ENCODE results near the gene RTN4RL1.

The RTN4RL1 gene

DNA sequence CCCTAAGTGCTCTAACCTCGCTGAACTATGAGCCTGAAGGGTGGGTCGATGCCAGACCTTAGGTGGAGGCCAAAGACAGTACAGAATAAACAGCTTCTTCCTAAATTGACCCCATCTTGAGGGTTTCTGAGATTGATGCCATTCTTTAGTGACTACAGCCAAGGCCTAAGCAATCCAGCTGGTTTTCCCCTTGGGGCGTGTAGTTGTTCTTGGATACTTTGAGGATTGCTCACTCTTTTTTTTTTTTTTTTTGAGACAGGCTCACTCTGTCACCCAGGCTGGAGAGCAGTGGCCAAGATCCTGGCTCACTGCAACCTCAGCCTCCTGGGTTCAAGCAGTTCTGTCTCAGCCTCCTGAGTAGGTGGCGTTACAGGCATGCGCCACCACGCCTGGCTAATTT is 18.7 kb upstream of the RTN4RL1 start:
- DNase-seq: no peak

DNA sequence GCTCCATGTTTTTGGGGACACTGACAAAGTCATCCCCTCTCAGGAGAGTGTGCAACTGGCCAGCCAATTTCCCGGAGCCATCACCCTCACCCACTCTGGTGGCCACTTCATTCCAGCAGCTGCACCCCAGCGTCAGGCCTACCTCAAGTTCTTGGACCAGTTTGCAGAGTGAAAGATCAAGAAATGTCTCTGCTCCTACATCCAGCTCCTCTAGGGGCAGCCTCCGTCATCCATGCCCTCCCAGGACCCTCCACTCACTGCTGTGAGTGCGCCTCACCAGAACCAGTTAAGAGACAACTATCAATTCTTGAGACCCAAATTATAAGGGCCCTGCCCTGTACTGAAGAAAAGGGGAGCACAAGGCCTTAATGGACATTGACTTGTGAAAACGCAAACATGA is 17.8 kb upstream of the RTN4RL1 start:
- no peak for DNase-seq

DNA sequence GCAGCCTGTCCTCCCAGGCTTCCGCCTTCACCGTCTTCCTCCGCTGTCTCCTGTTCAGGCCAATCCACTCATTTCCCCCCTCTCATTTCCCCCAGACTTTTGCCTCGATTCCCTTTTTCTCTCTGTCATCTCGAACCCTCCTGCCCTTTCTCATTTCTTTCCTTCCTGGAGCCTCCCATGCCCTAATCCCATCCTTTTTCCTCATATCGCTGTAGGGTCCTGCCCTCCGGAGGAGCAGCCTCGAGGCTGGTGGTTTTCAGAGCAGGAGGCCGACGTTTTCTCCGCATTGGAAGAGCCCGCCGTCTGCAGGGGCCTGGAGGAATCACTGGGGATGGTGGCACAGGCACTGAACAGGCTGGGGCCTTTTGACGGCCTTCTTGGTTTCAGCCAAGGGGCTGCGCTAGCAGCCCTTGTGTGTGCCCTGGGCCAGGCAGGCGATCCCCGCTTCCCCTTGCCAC is 17.3 kb upstream of the RTN4RL1 start:
- DNase-seq: no peak

DNA sequence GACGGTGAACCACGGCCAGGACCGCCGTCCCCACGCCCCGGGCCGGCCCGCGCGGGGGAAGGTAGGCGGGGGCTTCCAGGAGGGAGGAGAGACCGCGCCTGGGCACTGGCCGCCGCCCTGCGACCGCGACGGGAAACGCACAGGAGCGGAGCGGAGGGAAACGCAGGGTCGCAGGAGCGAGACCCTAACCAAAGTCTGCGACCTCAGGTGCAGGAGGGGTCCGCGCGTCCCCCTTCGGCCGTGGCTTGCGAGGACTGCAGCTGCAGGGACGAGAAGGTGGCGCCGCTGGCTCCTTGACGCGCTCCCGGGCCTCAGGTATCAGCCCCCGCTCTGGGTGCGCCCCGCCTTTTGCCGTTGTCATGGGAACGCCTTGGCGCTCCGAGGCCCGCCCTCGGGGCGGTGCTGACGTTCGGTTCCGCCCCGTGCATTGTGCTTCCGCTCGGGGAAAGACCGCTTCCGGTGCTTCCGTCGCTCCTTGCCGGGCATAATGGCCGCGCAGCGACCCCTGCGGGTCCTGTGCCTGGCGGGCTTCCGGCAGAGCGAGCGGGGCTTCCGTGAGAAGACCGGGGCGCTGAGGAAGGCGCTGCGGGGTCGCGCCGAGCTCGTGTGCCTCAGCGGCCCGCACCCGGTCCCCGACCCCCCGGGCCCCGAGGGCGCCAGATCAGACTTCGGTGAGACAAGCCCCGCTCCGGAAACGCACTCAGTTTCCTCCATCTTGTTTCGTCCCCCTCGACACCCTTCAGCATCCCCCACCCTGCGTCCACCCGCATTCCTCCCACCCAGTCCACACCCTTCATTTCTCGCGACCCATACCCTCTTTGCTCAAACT is 16.6 kb upstream of the RTN4RL1 start, which contains the start of gene OVCA2:
OVCA2 (plus strand) TSS at position 462 of the 829 bp plus-strand sequence; CDS start at position 488, 26 bp downstream.
- DNase-seq: peak; percentile 81

DNA sequence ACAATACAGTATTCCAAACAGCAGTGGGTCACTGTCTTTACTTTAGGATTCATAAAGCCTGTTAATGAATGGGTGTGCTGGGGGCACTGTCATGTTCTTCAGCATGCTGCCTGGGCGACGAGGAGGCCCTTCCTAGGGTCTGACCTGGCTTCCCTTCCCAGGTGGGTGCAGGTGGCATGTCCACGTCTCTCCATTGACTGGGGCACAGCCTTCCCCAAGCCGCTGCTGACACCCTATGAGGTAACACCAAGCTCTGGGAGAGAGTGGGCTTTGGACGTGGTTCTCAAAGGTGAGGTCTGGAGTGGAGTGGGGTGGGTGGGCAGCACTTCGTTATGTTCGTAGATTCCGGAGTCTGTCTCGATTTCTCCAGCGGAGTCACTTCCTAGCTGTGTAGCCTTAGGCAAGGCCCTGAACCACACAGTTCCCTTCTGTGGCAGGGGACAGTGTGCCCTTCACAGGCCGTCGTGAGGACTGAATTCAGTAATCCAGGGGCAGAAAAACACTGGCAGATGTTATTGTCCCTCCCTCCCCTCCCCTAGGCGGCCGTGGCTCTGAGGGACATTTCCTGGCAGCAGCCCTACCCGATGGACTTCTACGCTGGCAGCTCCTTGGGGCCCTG is 15.9 kb upstream of the RTN4RL1 start:
- no peak for DNase-seq

DNA sequence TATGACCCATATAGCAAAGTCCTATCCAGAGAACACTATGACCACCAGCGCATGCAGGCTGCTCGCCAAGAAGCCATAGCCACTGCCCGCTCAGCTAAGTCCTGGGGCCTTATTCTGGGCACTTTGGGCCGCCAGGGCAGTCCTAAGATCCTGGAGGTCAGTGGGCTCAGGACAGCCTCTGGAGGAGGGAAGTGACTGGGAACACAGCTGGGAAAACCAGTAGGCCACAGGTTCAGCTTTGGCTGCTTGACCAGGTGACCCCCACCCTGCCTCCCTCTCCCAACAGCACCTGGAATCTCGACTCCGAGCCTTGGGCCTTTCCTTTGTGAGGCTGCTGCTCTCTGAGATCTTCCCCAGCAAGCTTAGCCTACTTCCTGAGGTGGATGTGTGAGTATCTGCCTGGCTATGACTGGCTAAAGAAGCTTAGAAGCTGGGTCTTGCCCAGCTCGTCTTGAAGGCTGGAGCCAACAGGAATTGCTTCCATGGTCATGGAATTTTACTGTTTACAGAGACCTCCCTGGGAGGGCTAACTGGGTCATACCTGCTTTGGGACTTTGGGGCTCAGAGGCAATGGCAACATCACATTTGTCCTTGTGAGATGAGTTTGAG is 15.2 kb upstream of the RTN4RL1 start:
- no peak for DNase-seq

DNA sequence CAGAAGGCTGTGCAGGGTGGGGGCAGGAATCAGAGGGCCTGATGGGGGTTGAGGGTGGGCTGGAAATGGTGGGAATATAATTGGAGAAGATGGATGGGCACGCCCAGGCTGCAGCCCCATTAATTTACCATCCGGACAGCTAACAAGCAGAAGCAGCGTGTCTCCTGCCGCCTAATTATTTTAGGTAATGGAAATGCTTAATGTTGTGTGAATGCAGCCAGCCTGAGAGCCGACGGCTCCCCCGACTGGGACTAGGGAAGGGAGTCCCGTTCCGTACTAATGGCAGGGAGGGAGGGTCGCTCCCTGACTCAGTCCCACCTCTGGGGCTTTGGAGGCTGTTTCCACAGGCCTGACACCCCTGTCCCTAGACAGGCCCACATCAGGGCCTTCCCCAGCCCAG is 12.0 kb upstream of the RTN4RL1 start:
- no peak for DNase-seq

DNA sequence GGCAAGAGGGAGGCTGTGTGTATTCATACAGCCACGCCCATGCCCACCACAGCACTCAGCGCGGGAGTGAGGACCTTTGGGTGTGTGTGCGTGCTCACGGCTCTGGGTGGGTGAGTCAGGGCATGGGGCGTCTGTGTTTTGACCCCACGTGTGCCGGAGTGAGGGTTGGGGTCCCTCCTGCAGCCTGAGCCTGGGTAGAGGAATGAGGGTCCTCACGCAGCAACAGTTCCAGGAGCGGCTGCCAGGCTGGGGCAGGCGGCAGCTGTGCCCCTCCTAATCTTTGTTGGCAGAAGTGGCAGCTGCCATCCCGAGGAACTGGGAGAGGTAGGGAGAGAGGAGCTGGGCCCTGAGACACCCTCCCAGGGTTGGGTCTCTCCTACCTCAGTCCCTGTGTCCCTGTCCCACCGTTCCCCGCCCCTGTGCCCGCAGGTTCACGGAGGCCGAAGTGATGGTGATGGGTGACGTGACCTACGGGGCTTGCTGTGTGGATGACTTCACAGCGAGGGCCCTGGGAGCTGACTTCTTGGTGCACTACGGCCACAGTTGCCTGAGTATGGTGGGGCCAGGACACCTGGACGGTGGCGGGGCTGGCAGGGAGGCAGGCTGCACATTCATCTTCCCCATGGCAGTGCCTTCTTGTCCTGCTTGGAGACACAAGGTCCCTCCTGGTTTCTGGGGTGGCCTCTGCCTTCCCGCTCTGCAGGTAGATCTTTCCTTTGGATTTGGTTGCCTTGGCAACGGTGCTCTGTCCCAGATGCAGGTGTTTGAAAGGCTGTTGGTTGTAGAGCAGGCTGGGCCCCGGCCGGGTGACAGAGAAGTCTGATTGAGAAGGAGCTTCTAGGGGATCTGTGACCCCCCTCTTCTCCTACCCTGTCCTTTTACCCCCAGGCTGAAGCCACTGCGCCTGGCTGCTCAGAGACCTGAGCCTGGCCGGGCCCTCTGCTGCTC is 10.7 kb upstream of the RTN4RL1 start:
- DNase-seq: no peak

DNA sequence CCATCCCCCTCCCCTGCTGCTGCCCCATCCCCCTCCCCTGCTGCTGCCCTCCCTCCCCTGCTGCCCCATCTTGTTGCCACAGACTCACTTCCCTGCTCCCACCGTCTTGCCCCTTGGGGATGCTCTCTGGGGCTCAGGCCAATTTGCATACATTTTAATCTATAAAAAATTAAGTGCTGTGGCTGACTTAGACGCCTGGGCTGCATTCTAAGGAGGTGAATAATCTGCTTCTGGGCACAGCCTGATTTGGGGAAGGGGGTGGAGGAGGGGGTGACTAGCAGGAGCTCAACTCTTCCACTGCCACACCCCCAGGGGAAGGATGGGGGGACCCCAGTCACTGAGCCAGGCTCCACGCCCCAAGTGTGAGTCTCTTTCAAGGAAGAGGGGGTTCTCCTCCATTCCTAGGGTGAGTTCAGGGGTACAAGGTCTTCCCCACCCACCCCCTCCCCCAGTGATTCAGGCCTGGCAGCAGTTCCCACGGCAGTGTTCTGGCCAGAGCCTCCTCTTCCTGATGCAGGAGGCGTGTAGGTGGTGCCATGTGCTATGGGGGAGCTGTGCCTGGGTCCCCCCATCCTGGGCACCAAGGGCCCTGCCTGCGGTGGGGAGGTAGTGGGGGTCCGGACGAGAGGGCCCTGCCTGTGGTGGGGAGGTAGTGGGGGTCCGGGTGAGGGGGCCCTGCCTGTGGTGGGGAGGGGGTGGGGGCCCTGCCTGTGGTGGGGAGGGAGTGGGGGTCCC is 9.8 kb upstream of the RTN4RL1 start:
- no peak for DNase-seq

DNA sequence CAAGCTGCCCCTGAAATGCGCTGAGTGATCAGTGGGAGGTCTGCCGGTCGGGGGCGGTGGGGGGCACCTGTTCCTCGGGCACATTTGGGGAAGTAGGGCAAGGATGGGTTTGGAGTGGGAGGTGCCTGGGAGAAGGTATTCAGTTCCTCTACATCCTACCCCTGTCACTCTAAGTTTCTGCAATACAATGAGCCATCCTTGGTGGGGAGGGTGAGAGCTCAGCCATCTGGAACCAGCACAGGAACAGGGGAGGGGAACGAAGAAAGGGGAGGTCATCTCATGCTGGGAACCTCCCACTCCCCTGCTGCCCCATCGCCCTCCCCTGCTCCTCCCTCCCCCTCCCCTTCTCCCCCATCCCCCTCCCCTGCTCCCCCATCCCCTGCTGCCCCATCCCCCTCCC is 9.0 kb upstream of the RTN4RL1 start:
- DNase-seq: no peak

DNA sequence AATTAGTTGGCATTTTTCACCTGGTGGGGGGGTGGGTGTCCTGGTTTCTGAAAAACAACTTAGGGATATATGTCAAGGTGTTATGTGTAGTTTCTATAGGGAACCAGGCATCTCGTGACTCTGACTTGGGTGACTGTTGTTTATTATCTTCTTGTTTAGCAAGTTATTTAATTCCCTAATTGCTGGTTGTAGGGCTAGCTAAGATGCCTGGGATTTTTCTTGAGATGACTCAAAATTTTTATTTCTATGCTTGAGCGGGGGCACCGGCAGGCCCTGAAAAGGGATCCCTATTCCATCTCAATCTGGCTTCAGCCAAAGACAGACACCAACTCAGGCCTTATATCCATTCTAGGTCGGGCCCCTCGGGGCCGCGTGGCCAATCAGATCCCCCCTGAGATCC is 8.0 kb upstream of the RTN4RL1 start:
- no peak for DNase-seq

DNA sequence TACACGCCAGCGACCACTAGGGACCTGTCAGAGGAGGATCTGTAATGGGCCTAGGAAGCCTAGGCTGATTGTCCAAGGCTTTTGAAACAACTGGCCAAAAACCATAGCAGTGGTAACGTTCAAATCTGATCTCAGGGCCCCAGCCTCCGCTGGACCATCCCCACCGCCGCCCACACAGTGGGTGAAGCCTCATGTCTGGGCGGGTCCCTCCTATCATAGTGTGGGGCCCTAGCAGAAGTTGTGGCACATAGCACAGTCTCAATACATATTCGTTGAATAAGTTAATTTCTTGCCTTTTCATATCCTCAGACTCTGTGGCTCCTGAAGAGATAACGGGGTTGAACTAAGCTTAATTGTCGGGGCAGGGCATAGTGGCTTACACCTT is 5.6 kb upstream of the RTN4RL1 start:
- DNase-seq: no peak

DNA sequence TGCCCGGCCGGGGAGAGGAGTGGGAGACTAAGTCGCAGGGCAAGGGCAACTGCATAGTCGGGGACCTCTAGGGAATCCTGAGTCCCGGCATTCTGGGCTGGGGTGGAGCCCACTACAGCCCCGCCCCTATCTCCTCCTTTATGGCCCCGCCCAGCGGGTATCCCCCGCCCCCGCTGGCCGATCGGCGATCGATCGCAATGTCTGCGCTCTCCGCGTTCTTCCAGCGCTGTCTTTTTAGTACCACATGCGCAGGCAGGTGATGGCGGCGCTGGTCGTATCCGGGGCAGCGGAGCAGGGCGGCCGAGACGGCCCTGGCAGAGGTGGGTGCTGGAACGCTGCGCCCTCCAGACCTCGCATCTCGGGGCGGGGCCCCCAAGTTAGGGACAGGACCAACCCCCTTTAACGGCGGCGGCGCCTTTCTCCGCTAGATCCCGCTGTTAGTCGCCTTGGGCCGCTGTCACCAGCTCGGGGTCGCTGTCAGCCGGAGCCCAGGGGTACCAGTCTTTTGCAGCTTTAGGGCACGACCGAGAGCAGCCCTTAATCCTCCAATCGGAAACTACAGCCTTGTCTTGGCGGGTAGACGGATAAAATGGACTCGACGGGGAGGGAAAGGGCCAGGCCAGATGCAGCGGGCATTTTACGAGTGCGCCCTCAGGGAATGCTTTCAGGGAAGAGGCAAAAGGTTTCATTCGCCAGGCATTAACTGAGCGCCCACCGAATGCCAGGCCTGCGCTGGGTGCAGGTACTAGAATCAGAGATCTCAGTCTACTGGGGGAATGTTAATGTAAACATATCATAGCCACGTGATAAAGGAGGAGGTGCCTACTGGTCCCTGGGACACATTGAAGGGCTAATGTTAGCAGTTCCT is 5.0 kb upstream of the RTN4RL1 start, which contains the start of gene DPH1:
DPH1 (plus strand) TSS at position 243 of the 868 bp plus-strand sequence; CDS start at position 260, 17 bp downstream.
- peak; percentile 27 for DNase-seq

DNA sequence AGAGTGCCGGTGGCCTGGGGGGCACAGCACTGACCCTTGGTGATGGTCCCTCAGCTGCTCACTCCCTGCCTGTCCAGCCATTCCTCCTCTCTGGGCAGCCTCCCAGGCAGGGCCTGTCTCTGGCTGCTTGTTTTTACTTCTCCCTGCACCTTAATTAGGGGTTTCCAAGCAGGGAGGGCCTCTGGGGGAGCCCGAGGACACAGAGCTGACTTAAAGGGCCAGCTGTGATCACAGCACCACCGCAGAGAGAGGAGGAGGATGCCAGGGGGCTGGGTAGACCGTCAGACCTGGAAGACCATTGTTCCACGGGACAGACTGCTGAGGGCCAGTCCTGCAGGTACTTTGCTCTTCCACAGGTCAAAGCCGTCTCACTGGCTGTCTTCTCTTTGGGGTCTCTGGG is 3.6 kb upstream of the RTN4RL1 start:
- no peak for DNase-seq

DNA sequence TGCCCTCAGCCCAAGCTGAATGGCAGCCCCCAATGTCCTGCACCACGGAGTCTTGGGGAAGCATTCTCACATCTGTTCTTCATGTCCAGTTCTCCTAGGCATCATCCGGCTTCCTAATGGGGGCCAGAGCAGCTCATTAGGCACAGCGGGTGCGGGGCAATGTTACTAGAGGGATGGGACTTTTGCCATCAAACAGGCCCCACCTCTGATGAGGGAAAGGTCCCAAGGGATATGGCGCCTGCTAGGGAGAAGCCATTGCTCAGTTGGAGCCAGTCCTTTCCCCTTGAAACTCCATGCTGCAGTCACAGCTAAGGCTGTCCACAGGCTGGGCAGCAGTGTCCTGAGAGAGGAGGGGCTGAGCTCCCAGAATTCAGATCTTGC is 3.1 kb upstream of the RTN4RL1 start:
- DNase-seq: no peak

DNA sequence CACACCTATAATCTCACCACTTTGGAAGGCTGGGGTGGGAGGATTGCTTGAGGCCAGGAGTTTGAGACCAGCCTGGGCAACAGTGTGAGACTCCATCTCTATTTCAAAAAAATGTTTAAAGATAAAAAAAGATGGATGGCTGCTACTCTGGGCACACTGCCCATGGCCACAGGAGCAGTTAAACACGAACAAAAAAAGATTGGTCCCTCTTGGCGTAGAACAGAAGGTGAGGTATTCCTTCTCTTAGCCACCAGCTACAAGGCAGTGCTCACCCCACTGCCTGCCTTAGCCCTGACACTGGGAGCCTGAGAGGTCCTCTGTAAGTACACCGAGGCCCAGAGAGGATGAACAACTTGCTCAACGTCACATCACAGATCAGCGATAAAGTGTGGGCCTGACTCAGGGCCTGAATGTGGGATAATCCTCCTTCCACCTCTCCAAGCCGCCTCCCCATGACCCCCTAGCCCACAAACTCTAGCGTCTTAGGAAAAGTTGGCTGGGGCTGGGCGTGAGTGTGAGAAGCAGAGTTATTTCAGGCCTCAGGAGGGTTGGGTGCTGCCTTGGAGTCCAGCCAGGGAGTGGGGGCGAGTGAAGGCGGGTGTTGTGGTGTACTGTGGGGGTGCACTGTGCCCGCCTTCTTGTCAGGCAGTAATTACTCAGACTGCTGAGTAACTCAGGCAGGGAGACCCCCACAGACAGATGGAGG is 2.5 kb upstream of the RTN4RL1 start:
- no peak for DNase-seq

DNA sequence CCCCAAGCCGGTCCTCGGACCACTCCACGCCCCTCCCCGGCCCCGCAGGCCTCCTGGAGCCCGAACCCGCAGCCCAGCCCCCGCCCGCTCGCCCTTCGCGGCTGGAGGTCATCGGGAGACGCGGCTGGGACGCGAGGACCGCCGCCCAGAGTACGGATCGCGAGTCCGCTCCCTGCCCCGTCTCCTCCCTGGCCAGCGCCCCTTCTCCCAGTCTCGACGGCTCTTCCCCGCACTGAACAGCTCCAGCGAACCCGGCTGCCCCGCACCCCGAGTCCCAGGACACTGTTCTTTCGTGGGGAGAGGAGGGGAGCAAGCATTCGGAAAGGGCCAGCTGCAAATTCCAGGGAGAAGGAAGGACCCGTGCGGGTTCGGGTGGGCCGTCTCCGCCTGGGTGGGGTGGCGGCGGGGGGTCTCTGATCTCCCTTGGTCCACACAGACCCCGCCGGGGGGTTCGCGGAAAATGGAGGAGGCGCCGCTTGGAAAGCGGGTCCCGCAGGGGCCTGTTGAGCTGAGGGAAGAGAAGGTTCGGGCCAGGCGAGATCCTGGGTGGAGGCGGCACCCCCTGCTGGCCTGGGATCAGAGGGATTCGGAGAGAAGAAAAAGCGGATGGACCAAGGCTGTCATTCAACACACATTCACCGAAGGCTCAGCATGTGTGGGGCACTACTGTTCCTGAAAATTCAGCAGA is 632 bp upstream of the RTN4RL1 start:
- no peak for DNase-seq

DNA sequence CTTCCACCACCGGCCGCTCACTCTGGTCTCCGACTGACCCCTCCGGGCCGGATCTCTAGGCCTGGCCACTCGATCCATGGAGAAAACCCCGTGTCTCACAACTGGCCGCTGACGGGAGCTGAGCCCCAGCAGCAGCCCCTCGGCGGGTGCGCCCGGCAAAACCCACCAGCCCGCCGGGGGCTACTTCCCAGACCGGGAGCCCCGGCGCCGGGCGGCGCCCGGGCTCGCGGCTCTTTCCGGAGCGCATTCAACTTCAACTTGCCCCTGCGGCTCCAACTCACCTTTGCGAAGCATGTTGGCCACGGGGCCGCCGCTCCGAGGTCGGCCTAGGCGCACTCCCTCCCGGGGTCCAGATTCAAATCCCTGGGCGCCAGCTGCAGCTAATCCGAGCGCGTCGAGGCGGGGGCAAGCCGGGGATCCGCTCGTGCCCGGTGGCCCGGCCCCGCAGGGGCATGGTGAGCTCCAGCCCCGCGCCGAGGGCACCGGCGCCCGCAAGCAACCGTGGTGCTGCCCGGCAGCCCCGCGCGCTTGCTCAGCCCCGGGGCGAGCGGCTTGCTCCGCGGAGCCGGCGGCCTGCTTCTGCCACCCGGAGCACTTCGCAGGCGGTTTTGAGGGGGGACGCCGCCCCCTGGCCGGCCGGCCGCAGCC is 438 bp downstream of the RTN4RL1 start:
- no peak for DNase-seq
